22Rv1 (cell line): ENCODE data around the gene PLEKHG4B.

ENCODE experiments used
- H3K27ac ChIP-seq: fragments of 450-650 bp; 2 replicates; pipeline ENCODE4 v1.5.1; 2017
- ZFX ChIP-seq: fragments of 450-650 bp; IDR thresholded peaks from 2 replicates; pipeline ENCODE4 v1.6.1; 2017; ENCODE audit warnings: antibody characterized with exemption, borderline replicate concordance
- TF ChIP-seq, protein P1 (sequence below): fragments of 450-650 bp; IDR thresholded peaks from 2 replicates; pipeline ENCODE4 v1.5.1; 2017; ENCODE audit warnings: mild to moderate bottlenecking

PLEKHG4B gene

DNA sequence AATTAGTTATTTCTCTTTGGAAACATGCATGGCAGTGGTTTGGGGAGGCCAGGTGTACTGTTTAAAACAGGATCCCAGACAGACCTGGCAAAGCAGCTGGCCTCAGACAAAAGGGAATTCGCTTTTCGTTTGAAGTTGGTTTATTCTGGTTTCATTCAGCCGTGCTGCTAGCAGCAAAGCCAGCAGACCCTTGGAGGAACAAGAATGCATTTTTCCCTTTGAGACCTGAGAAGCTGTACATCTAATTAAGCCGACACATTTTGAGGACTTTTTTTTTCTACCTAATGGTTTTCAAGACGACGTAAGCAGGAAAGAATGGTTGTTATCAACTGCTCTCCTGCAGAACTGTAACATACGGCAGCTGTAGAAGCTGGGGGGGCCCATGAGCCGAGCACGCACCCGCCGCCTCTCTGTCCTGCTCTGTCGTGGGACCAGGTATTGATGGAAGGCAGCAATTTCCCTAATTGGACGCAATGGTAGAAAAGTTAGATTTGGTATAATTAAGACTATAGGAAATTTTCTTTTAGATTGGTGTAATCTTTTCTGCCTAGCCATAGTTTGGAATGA lies 13.6 kb downstream of the PLEKHG4B start:
- H3K27ac ChIP-seq, result no peak overlapping the region
- TF ChIP-seq, protein P1, sequence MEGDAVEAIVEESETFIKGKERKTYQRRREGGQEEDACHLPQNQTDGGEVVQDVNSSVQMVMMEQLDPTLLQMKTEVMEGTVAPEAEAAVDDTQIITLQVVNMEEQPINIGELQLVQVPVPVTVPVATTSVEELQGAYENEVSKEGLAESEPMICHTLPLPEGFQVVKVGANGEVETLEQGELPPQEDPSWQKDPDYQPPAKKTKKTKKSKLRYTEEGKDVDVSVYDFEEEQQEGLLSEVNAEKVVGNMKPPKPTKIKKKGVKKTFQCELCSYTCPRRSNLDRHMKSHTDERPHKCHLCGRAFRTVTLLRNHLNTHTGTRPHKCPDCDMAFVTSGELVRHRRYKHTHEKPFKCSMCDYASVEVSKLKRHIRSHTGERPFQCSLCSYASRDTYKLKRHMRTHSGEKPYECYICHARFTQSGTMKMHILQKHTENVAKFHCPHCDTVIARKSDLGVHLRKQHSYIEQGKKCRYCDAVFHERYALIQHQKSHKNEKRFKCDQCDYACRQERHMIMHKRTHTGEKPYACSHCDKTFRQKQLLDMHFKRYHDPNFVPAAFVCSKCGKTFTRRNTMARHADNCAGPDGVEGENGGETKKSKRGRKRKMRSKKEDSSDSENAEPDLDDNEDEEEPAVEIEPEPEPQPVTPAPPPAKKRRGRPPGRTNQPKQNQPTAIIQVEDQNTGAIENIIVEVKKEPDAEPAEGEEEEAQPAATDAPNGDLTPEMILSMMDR, result no peak
- no peak for TF ChIP-seq ZFX

DNA sequence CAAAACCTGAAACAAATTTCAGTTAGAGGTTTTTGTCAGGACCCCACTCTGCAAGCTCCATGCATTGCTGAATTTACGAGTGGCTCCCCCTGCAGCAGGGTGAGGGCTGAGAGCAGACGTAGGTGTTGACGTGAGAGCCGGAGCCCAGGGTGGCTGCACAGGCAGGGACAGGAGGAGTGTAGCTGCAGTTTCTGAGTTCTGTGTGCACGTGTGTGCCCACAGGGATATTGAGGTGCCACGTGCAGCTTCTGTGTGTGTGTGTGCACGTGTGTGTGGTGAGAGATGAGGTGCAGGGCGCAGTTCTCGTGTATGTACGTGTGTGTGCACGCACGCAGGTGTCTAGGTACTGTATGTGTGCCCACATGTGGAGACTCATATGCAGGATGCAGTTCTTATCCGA lies 14.6 kb downstream of the PLEKHG4B start:
- TF ChIP-seq ZFX, result no peak
- TF ChIP-seq, protein P1, result no peak
- no peak overlapping the region for H3K27ac ChIP-seq

DNA sequence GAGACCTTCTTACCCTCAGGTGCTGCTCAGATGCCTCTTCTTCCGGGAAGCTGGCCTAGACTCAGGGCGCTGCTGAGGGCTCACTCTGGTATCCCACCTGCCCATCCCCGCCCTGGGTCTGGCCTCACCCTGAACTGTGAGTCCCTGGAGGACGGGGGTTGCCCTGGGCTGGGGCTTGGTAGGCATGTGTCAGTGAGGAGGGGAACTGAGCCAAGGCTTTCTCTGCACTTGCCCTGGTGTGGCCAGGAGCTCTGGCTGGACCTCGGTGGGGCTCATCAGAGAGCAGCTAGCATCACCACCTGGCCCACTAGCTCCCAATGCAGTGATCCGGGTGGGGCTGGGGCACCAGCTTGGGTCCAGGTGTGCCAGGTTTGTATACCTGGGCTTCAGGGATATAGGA lies 15.6 kb downstream of the PLEKHG4B start:
- TF ChIP-seq, protein P1, result no peak
- TF ChIP-seq ZFX, result no peak

DNA sequence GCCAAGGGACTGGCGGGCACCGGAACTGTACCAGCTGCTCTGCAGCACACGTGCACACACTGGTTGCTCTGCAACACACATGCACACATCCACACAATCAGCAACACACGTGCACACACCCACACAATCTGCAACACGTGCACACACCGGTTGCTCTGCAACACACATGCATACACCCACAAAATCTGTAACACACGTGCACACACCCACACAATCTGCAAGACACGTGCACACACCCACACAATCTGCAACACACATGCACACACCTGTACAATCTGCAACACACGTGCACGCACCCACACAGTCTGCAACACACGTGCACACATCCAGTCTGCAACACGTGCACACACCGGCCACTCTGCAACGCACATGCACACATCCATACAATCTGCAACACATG lies 17.9 kb downstream of the PLEKHG4B start:
- no peak overlapping the region for H3K27ac ChIP-seq
- TF ChIP-seq ZFX, result no peak
- TF ChIP-seq, protein P1, result no peak

More for the DNA sequence above, 15.6 kb downstream of the PLEKHG4B start:
- H3K27ac ChIP-seq, result no peak overlapping the region

DNA sequence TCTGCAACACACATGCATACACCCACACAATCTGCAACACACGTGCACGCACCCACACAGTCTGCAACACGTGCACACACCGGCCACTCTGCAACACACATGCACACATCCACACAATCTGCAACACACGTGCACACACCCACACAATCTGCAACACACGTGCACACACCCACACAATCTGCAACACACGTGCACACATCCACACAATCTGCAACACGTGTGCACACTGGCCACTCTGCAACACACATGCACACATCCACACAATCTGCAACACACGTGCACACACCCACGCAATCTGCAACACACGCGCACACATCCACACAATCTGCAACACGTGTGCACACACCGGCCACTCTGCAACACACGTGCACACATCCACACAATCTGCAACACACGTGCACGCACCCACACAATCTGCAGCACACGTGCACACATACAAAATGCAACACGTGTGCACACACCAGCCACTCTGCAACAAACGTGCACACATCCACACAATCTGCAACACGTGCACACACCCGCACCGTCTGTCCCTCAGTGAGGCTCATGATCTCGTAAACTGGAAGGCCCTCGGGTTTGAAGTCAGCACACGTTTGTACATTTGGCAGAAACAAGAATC lies 18.4 kb downstream of the PLEKHG4B start:
- no peak overlapping the region for H3K27ac ChIP-seq
- TF ChIP-seq, protein P1, result no peak
- no peak for TF ChIP-seq ZFX

DNA sequence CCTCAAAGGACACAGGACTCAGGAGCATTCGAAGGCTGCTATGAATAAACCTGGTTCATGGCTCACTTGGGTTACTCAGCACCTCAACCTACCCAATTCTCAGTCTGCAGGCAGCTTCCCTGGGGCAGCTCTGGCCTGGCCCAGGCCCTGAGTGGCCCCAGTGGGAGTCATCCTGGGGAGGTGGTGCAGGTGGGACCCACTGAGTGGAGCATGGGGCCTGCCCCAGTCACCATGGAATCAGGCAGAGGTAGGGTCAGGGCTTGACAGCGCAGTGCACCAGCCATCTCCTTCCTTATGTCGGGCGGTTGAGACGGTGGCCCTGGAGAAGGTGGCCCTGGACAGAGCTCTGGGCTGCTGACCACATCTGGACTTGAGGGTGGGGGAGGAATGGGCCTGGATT lies 19.2 kb downstream of the PLEKHG4B start:
- TF ChIP-seq ZFX, result no peak
- TF ChIP-seq, protein P1, result no peak
- H3K27ac ChIP-seq, result no peak overlapping the region

DNA sequence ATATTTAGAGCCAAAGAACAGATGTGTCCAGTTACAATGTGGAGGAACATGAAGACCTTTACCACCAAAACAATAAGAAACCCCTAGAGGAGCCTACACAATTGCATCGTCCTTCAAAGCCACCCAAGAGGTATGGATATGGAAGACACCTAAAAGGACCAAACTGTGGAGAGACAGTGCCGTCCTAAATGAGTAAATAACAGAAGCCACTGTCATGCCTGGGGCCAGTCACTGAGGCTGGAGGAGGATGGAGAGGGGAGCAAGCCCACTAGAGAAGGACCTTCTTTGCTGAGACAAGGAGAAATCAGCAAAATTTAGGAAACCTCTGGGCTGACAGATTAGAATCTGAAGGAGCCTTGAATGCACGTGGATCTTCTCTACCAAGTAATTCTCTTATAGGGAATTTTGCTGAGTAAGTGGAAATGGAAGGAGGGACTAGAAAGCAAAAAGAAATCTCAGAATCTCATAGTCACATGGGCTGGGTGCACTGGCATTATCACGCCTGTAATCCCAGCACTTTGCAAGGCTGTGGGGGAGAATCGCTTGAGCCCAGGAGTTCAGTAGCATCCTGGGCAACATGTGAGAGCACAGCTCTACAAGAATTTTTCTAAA lies 27.6 kb downstream of the PLEKHG4B start:
- TF ChIP-seq, protein P1, result no peak
- no peak for TF ChIP-seq ZFX
- H3K27ac ChIP-seq, result no peak overlapping the region
